ENCODE measurements around the gene AFP. TPM values are rescaled to one million over a fixed set of nuclear protein-coding genes. Genes with fewer than 3 reads are reported as not detected.

Gene AFP
- total and polyA plus RNA-seq, 2 donors (not counting 1 experiment from before 2014, with no cell fraction given): not detected

DNA sequence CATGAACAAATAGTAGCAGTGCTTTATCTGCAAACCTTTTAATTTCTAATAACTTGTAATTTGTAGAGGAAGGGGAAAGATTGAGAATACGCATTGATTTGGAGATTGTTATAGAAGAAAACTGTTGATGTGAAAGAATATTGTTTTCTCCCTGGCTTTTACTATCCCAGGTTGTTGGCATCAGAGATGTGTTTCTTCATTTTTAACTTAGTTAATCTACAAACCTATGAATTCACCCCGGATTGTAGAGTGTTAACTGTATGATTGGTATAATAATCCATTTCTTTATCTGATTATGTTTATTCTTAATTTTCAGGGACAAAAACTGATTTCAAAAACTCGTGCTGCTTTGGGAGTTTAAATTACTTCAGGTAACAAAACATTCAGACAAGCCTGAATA, 18.9 kb downstream of the AFP start:
- H3K36me3 ChIP-seq (replicated peaks in 1 of 2; ENCODE audit: control extremely low read depth in 1 of 2, control insufficient read depth in 1 of 2, extremely low read depth in 1 of 2, insufficient read depth in 2 of 2, low read length in 1 of 2): no peaks in the 10 kb centered on the region

DNA sequence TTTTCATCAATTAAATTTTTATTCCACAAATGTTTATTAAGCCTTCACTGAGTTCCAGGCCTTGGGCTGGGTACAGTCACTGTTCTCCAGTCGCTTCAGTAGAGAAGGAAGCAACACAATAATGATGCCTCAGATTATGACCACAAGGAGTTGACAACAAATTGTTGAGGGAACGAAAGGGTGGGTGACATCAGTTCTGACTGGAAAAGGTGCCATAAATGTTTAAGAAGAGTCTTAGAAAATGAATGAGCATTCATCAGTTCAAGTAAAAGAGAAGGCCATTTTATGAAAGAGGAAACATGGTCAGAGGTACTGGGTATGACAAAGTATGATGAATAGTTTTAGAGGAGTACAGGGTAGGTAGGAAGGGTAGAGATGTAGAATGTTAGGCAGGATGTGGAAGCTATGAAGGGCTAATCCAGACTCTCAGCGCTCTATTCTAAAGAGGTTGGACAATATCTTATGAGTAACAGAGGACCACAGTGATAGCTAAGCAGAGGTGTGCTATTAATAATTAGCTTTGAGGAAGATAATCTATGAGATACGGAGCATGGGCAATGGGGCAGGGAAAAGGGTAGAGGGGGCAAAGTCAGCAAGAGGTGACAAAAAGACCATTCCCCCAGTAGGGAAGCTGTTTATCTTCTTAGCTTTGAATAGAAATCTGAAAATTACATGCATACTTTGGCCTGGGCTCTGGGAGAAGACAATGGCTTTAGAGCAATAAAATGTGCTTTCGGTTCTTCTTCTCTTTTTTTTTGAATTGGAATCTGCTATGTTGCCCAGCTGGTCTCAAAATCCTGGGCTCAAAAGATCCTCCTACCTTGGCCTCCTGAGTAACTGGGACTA, 20.4 kb downstream of the AFP start:
- no peaks in the 10 kb centered on the region for H3K79me2 ChIP-seq (ENCODE audit: control insufficient read depth, insufficient read depth, low read length)
- H3K4me1 ChIP-seq (ENCODE audit: control insufficient read depth in 2 of 2, insufficient read depth in 2 of 2, low read length in 2 of 2): no peaks in the 10 kb centered on the region
- H2AFZ ChIP-seq (ENCODE audit: insufficient read depth, low read depth, low read length, poor library complexity, severe bottlenecking): no peak overlapping the region
- H3K9me3 ChIP-seq (ENCODE audit: control extremely low read depth in 1 of 3, control insufficient read depth in 2 of 3, insufficient read depth in 1 of 3, low read length in 2 of 3): no peaks in the 10 kb centered on the region
- no peak overlapping the region for H3K4me2 ChIP-seq (replicated peaks; ENCODE audit: low read depth, low read length, poor library complexity, severe bottlenecking)
- CTCF ChIA-PET: no interaction called here
- H3K9ac ChIP-seq (ENCODE audit: low read length): no peak overlapping the region
- no peak overlapping the region for H3K4me3 Mint-ChIP-seq
- H3K27ac Mint-ChIP-seq: no peak overlapping the region
- no peak overlapping the region for H3K27ac ChIP-seq (ENCODE audit: low read length in 2 of 2)
- WGBS (ENCODE audit: insufficient coverage): 93% methylated on average over 4 of the region's 5 CpGs
- ATAC-seq (ENCODE audit: low read depth): no peak
- H3K4me1 Mint-ChIP-seq: no peaks in the 10 kb centered on the region
- peaks cover 15% of the 10 kb centered on the region for H3K27me3 Mint-ChIP-seq
- POLR2A ChIA-PET: no interaction called here
- no peak for TF ChIP-seq EZH2 (IDR thresholded peaks at IDR 0.05; ENCODE audit: borderline replicate concordance, insufficient read depth, low read depth, low read length, poor library complexity, severe bottlenecking)
- TF ChIP-seq, protein P1, sequence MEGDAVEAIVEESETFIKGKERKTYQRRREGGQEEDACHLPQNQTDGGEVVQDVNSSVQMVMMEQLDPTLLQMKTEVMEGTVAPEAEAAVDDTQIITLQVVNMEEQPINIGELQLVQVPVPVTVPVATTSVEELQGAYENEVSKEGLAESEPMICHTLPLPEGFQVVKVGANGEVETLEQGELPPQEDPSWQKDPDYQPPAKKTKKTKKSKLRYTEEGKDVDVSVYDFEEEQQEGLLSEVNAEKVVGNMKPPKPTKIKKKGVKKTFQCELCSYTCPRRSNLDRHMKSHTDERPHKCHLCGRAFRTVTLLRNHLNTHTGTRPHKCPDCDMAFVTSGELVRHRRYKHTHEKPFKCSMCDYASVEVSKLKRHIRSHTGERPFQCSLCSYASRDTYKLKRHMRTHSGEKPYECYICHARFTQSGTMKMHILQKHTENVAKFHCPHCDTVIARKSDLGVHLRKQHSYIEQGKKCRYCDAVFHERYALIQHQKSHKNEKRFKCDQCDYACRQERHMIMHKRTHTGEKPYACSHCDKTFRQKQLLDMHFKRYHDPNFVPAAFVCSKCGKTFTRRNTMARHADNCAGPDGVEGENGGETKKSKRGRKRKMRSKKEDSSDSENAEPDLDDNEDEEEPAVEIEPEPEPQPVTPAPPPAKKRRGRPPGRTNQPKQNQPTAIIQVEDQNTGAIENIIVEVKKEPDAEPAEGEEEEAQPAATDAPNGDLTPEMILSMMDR (IDR thresholded peaks at IDR 0.05): no peak
- H4K20me1 ChIP-seq (ENCODE audit: control insufficient read depth, insufficient read depth, low read length, poor library complexity, severe bottlenecking): no peaks in the 10 kb centered on the region
- intact Hi-C loops (cut with micrococcal nuclease): no loop called here
- no peaks in the 10 kb centered on the region for H3K36me3 ChIP-seq (replicated peaks in 1 of 2; ENCODE audit: control extremely low read depth in 1 of 2, control insufficient read depth in 1 of 2, extremely low read depth in 1 of 2, insufficient read depth in 2 of 2, low read length in 1 of 2)
- DNase-seq: no peak
- H3K9me3 Mint-ChIP-seq (ENCODE audit: insufficient read depth): no peaks in the 10 kb centered on the region
- H3K27me3 ChIP-seq (replicated peaks in 1 of 4; ENCODE audit: control extremely low read depth in 1 of 4, control insufficient read depth in 3 of 4, insufficient read depth in 4 of 4, low read length in 3 of 4): no peaks in the 10 kb centered on the region
- no peak overlapping the region for H3K4me3 ChIP-seq (ENCODE audit: control extremely low read depth in 1 of 5, extremely low read depth in 1 of 5, insufficient read depth in 1 of 5, low read depth in 2 of 5, low read length in 4 of 5)

More for the DNA sequence above, 18.9 kb downstream of the AFP start:
- Histone ChIP-seq H3K27me3 (replicated peaks in 1 of 4; ENCODE audit: control extremely low read depth in 1 of 4, control insufficient read depth in 3 of 4, insufficient read depth in 4 of 4, low read length in 3 of 4) (no peaks in the 10 kb centered on the region), H3K4me3 (ENCODE audit: control extremely low read depth in 1 of 5, extremely low read depth in 1 of 5, insufficient read depth in 1 of 5, low read depth in 2 of 5, low read length in 4 of 5) (no peak overlapping the region), H3K9me3 (ENCODE audit: control extremely low read depth in 1 of 3, control insufficient read depth in 2 of 3, insufficient read depth in 1 of 3, low read length in 2 of 3) (no peaks in the 10 kb centered on the region), H3K27ac (ENCODE audit: low read length in 2 of 2) (no peak overlapping the region), H3K79me2 (ENCODE audit: control insufficient read depth, insufficient read depth, low read length) (no peaks in the 10 kb centered on the region), H2AFZ (ENCODE audit: insufficient read depth, low read depth, low read length, poor library complexity, severe bottlenecking) (no peak overlapping the region), H3K9ac (ENCODE audit: low read length) (no peak overlapping the region), H3K4me2 (replicated peaks; ENCODE audit: low read depth, low read length, poor library complexity, severe bottlenecking) (no peak overlapping the region), H4K20me1 (ENCODE audit: control insufficient read depth, insufficient read depth, low read length, poor library complexity, severe bottlenecking) (no peaks in the 10 kb centered on the region), H3K4me1 (ENCODE audit: control insufficient read depth in 2 of 2, insufficient read depth in 2 of 2, low read length in 2 of 2) (no peaks in the 10 kb centered on the region)
- no peaks in the 10 kb centered on the region for H3K9me3 Mint-ChIP-seq (ENCODE audit: insufficient read depth)
- no peak overlapping the region for H3K4me3 Mint-ChIP-seq
- intact Hi-C loops (cut with micrococcal nuclease): no loop called here
- H3K27me3 Mint-ChIP-seq: peaks cover 15% of the 10 kb centered on the region
- ATAC-seq (ENCODE audit: low read depth) (no peak), DNase-seq (no peak)
- TF ChIP-seq, protein P1 (IDR thresholded peaks at IDR 0.05): no peak
- TF ChIP-seq EZH2 (IDR thresholded peaks at IDR 0.05; ENCODE audit: borderline replicate concordance, insufficient read depth, low read depth, low read length, poor library complexity, severe bottlenecking): no peak
- WGBS (ENCODE audit: insufficient coverage): no CpG with 5 or more reads among the region's 3 CpGs
- no peak overlapping the region for H3K27ac Mint-ChIP-seq
- H3K4me1 Mint-ChIP-seq: no peaks in the 10 kb centered on the region
- CTCF ChIA-PET: no interaction called here
- POLR2A ChIA-PET: no interaction called here
